GM23338 (cell line): ENCODE data around the gene TLE2.

Experiments used
- CREB1 ChIP-seq: fragments of 250-450 bp; sonication (Bioruptor Pico); IDR thresholded peaks from 2 replicates; pipeline ENCODE4 v1.5.0; 2020; ENCODE audit warnings: low read depth, mild to moderate bottlenecking, moderate library complexity
- EZH2 ChIP-seq: fragments of 200-600 bp; sonication (generic); IDR thresholded peaks from one replicate; pipeline ENCODE4 v1.8.0; 2017; ENCODE audit warnings: antibody characterized with exemption, mild to moderate bottlenecking, low read depth; ENCODE audit not compliant: unreplicated experiment
- EZH2phosphoT487 ChIP-seq: fragments of 200-600 bp; sonication (generic); IDR thresholded peaks from one replicate; pipeline ENCODE4 v1.8.1; 2018; ENCODE audit warnings: antibody characterized with exemption; ENCODE audit not compliant: unreplicated experiment
- POLR2AphosphoS5 ChIP-seq: IDR thresholded peaks from 2 replicates; pipeline ENCODE4 v1.6.1; 2016; ENCODE audit warnings: antibody characterized with exemption, low read depth
- REST ChIP-seq: IDR thresholded peaks from one replicate; pipeline ENCODE4 v1.6.1; 2018; ENCODE audit warnings: antibody characterized with exemption; ENCODE audit not compliant: unreplicated experiment
- TF ChIP-seq, protein P1 (sequence below), 2 experiments: fragments of 200-600 bp in 1 of 2; sonication (generic) in 1 of 2; conservative IDR thresholded peaks; 2 replicates each; pipeline versions ENCODE4 v1.5.1 to v1.6.1; 2016 to 2017; ENCODE audit warnings: antibody characterized with exemption in 2 of 2, low read depth in 2 of 2, mild to moderate bottlenecking in 2 of 2, moderate library complexity in 1 of 2
- TF ChIP-seq, protein P2 (sequence below): IDR thresholded peaks from 2 replicates; pipeline ENCODE4 v1.6.1; 2016; ENCODE audit warnings: antibody characterized with exemption

GRCh38 chr19:3049089-3049488 is 20.0 kb upstream of the TLE2 start:
- TF ChIP-seq, protein P1, sequence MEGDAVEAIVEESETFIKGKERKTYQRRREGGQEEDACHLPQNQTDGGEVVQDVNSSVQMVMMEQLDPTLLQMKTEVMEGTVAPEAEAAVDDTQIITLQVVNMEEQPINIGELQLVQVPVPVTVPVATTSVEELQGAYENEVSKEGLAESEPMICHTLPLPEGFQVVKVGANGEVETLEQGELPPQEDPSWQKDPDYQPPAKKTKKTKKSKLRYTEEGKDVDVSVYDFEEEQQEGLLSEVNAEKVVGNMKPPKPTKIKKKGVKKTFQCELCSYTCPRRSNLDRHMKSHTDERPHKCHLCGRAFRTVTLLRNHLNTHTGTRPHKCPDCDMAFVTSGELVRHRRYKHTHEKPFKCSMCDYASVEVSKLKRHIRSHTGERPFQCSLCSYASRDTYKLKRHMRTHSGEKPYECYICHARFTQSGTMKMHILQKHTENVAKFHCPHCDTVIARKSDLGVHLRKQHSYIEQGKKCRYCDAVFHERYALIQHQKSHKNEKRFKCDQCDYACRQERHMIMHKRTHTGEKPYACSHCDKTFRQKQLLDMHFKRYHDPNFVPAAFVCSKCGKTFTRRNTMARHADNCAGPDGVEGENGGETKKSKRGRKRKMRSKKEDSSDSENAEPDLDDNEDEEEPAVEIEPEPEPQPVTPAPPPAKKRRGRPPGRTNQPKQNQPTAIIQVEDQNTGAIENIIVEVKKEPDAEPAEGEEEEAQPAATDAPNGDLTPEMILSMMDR (conservative IDR thresholded peaks at IDR 0.05; ENCODE audit: low read depth in 2 of 2) = no peak
- TF ChIP-seq, protein P2, sequence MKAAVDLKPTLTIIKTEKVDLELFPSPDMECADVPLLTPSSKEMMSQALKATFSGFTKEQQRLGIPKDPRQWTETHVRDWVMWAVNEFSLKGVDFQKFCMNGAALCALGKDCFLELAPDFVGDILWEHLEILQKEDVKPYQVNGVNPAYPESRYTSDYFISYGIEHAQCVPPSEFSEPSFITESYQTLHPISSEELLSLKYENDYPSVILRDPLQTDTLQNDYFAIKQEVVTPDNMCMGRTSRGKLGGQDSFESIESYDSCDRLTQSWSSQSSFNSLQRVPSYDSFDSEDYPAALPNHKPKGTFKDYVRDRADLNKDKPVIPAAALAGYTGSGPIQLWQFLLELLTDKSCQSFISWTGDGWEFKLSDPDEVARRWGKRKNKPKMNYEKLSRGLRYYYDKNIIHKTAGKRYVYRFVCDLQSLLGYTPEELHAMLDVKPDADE = no peak
- TF ChIP-seq CREB1 (CRISPR knock-in tag) = no peak
- TF ChIP-seq EZH2 = no peak
- TF ChIP-seq EZH2phosphoT487 = no peak
- TF ChIP-seq POLR2AphosphoS5 = no peak
- no peak for TF ChIP-seq REST
